Esophagus squamous epithelium (tissue), 4 donors: ENCODE data around the gene PTPRG.

Experiments
- CTCF ChIP-seq, 6 experiments: fragments of 450-650 bp in 4 of 6; fragments of 200-600 bp in 2 of 6; sonication (generic) in 2 of 6; IDR thresholded peaks; one replicate each; pipeline ENCODE4 v1.5.1; 2016 to 2019; ENCODE audit warnings: antibody characterized with exemption in 6 of 6, mild to moderate bottlenecking in 4 of 6, moderate library complexity in 4 of 6
- POLR2A ChIP-seq, 4 donors: fragments of 450-650 bp; IDR thresholded peaks; one replicate each; pipeline ENCODE4 v1.6.1; 2017; ENCODE audit warnings: antibody characterized with exemption in 4 of 4, mild to moderate bottlenecking in 4 of 4, moderate library complexity in 3 of 4

GRCh38 chr3:61665987-61666386 is 104.6 kb downstream of the PTPRG start:
- no peak for TF ChIP-seq CTCF (IDR thresholded peaks at IDR 0.05)
- TF ChIP-seq POLR2A (IDR thresholded peaks at IDR 0.05) = no peak
